ENCODE data around the gene CRACR2A.

CRACR2A gene

DNA sequence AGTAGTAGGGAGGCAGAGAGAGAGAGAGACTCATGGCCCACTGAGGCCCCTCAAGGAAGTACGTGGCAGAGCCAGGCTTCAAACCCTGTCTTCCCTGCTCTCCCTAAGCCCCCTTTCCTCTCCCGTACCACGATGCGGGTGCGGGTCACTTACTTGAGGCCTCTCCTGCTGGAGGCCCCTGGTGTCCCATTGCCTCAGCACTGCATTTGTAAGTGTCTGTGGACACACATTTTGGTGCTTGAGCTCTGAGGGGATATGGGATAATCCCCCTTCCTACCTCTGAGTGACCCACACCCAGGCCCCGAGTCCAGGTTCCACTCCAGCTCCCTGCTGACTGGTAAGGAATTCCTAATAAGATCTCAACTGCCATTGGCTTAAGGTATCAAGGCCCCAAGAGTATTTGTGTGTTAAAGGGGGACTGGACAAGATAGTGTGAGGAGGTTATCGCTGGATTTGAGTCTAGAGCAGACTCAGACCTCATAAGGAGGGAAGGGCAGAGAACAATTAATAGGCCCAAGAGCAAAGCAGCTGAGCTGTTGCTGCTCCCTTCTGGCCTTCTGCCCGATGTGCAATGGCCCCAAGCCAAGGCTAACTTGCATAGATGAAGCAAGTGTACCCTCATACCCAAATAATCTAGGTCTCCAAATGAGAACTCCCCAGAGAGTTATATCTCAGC, 71.9 kb downstream of the CRACR2A start:
- DNase-seq = peak; percentile 9

DNA sequence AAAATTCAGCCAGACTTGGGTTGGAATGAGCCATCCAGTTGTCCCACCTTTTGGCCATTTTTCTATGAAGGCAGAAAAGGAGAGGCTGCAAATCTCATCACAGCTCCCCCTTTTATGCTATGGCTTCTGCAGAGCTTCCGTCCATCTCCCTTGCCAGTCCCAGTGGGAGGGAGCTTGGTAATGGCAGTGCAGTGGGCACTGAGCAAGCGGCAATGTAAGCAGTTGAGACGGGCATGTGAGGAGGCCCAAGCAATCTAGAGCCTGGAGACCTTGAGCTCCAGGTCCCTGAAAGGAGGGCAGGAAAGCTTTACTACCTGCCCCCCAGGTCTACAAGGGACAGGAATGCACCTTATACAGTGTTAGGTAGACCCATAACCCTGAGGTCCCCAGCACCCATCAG, 73.1 kb downstream of the CRACR2A start:
- no peak for DNase-seq

DNA sequence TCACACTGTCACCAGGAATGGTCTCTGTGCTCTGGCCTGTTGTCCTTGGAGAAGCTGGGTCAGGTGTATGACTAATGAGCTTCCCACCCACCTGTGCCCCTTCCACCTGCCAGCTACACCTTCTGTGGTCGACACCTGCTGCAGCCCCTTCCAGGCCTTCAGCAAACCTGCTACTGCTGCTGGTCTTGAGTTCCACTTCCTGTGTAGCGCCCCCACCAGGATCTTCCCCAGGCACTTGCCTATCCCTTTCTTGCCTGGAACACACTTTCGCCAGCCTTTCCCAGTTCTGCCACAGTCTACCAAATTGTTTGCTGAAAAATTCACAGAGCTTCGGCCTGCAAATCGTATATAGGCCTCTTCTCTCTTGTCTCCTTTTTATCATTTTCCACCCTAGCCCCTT, 75.3 kb downstream of the CRACR2A start:
- DNase-seq = no peak

- no peak for DNase-seq
These were observed 78.8 kb downstream of the CRACR2A start for GRCh38 chr12:3673981-3674708.

GRCh38 chr12:3672113-3672509, 80.8 kb downstream of the CRACR2A start:
- DNase-seq = no peak

- DNase-seq = no peak
These were observed 81.4 kb downstream of the CRACR2A start for GRCh38 chr12:3671330-3672112.

GRCh38 chr12:3670083-3670620, 82.8 kb downstream of the CRACR2A start:
- no peak for DNase-seq

GRCh38 chr12:3669594-3669993, 83.3 kb downstream of the CRACR2A start:
- no peak for DNase-seq

GRCh38 chr12:3668479-3669165, 84.3 kb downstream of the CRACR2A start:
- no peak for DNase-seq

- no peak for DNase-seq
These were observed 85.4 kb downstream of the CRACR2A start for GRCh38 chr12:3667485-3667884.

DNA sequence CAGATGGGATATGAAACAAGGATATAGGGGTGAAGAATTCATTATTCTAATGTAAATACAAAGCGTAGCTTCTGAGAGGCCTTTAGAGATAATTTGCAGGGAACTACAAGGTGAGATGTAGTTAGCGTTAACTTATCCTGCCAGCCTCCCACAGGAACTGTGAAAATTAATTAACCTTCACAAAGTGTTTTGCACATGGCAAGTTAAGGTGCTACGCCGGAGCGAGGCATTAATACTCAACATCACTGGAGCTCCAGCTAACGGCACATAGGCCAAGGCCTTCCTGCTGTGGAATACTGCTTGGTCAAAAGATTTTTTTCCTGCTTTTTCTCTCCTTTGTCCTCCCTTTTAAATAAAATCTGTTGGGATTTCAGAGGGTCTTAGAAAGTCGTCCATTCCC, 86.5 kb downstream of the CRACR2A start:
- no peak for DNase-seq

- DNase-seq = peak; percentile 45
These were observed 90.4 kb downstream of the CRACR2A start for GRCh38 chr12:3662521-3662921.

DNA sequence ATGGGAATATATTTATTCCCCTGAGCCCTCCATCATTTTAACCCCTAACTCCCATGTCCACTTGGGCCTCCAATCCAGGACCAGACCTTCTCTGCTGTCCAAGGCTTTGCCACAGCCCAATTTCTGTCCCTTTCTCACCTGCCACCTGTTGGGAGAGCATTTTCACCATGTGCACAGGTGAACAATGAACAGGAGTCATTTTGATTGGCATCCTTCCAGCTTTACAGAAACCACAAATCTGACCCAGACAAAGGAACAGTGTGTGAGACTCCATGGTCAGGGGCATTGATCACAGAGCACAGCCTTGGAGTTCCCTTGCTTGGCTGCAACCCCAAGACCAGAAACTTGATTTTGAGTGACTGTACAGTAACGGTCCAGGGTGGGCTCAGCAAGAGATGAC, 91.9 kb downstream of the CRACR2A start:
- DNase-seq = no peak

- peak; percentile 62 for DNase-seq
These were observed 94.4 kb downstream of the CRACR2A start for GRCh38 chr12:3658327-3659163.

DNA sequence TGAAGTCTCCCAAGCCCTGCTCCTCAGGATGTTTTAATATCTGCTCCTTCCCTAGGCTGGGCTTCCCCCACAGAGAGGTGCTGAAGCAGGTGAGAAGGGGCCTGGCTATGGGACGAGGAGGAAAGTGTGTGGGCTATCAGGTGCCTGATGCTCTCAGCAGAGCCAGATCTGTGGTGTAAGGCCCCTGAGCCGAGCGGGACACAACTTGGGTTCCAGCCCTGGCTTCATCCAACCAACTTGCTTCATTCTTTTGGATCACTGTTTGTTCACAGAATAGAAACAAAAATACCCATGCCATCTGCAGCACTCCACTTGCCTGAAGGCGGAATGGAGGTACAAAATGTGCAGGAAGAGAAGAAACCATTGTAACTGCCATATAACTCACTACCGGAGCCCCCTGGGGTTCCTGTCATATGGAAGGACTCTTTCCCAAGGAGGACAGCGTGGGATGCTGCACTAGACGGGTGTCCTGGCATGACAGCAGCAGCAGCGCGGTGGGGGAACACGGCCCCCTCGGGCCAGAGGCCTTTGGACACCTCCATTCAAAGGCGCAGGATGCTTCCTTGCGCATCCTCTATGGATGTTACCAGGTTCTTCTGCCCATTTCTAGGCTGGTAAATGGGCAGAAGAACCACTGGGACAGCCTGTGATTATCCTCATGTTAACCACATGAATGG, 95.8 kb downstream of the CRACR2A start:
- no peak for DNase-seq

- peak; percentile 42 for DNase-seq
These were observed 97.5 kb downstream of the CRACR2A start for GRCh38 chr12:3655328-3655900.

GRCh38 chr12:3651585-3652424, 101.1 kb downstream of the CRACR2A start:
- DNase-seq = no peak

- no peak for DNase-seq
These were observed 105.4 kb downstream of the CRACR2A start for GRCh38 chr12:3647504-3647903.

GRCh38 chr12:3646561-3647241, 106.2 kb downstream of the CRACR2A start:
- DNase-seq = no peak

Data from hematopoietic multipotent progenitor cell treated with erythropoietin and hydrocortisone succinate and interleukin-3 and kit ligand, for 6 days (in vitro differentiated cells).